Measurements from ENCODE around the gene UBA1.

DNA sequence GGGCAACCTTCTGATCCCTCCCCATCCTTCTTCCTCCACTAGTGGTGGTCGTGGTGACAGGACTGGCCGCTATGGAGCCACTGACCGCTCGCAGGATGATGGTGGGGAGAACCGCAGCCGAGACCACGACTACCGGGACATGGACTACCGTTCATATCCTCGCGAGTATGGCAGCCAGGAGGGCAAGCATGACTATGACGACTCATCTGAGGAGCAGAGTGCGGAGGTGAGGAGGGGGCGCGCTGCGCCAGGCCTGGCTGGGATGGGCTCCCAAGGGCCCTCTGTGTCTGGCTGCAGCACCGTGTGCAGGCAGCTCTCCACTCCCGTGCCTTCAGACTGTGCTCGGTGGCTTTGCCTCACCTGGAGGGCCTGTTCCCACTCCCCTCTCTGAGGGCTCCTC lies 24.4 kb upstream of the UBA1 start:
- TF ChIP-seq POLR2A (IDR thresholded peaks at IDR 0.05; ENCODE audit: low read depth, low read length), result no peak
- TF ChIP-seq, protein P1, sequence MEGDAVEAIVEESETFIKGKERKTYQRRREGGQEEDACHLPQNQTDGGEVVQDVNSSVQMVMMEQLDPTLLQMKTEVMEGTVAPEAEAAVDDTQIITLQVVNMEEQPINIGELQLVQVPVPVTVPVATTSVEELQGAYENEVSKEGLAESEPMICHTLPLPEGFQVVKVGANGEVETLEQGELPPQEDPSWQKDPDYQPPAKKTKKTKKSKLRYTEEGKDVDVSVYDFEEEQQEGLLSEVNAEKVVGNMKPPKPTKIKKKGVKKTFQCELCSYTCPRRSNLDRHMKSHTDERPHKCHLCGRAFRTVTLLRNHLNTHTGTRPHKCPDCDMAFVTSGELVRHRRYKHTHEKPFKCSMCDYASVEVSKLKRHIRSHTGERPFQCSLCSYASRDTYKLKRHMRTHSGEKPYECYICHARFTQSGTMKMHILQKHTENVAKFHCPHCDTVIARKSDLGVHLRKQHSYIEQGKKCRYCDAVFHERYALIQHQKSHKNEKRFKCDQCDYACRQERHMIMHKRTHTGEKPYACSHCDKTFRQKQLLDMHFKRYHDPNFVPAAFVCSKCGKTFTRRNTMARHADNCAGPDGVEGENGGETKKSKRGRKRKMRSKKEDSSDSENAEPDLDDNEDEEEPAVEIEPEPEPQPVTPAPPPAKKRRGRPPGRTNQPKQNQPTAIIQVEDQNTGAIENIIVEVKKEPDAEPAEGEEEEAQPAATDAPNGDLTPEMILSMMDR (IDR thresholded peaks at IDR 0.05; ENCODE audit: extremely low read depth in 1 of 2, insufficient read depth in 1 of 2, low read depth in 1 of 2, low read length in 2 of 2), result no peak
- no peak for TF ChIP-seq POLR2AphosphoS5 (IDR thresholded peaks at IDR 0.05; ENCODE audit: insufficient read depth, low read depth, low read length)
- no peak for TF ChIP-seq GATA2 (IDR thresholded peaks at IDR 0.05; ENCODE audit: insufficient read depth, insufficient read length, low read depth, low read length)
- TF ChIP-seq MYC (IDR thresholded peaks at IDR 0.05; ENCODE audit: low read depth, low read length), result no peak
- no peak for TF ChIP-seq JUN (IDR thresholded peaks at IDR 0.05; ENCODE audit: borderline replicate concordance, insufficient read depth, insufficient read length, low read depth)
- no peak for TF ChIP-seq EZH2 (IDR thresholded peaks at IDR 0.05; ENCODE audit: borderline replicate concordance, low read depth, low read length, severe bottlenecking)

Data from endothelial cell of umbilical vein (primary cell).